PFSK-1 (cell line): ENCODE measurements around the gene CFAP77.

Experiments used
- FOXP2 ChIP-seq: optimal IDR thresholded peaks from 2 replicates; pipeline ENCODE3; 2011; ENCODE audit warnings: borderline replicate concordance, control low read depth, inconsistent platforms; ENCODE audit not compliant: insufficient read depth; ENCODE audit errors: extremely low read length, extremely low read depth
- POLR2AphosphoS5 ChIP-seq: IDR thresholded peaks from 2 replicates; pipeline ENCODE4 v1.6.1; 2012; ENCODE audit warnings: low read depth, mild to moderate bottlenecking, control low read depth, low read length, moderate library complexity
- SIN3A ChIP-seq: IDR thresholded peaks from 2 replicates; pipeline ENCODE4 v1.6.1; 2012; ENCODE audit warnings: mild to moderate bottlenecking, low read length, moderate library complexity, borderline replicate concordance; ENCODE audit not compliant: insufficient read depth
- TAF1 ChIP-seq: IDR thresholded peaks from 2 replicates; pipeline ENCODE4 v1.6.1; 2012; ENCODE audit warnings: low read length, control low read depth, borderline replicate concordance; ENCODE audit not compliant: insufficient read depth
- TF ChIP-seq, protein P1 (sequence below), 2 experiments: IDR thresholded peaks; 2 replicates each; pipeline versions ENCODE4 v1.6.1 to v1.8.0; 2011 to 2012; ENCODE audit warnings: low read depth in 2 of 2, low read length in 2 of 2, control low read depth in 1 of 2, inconsistent platforms in 1 of 2, mild to moderate bottlenecking in 1 of 2, moderate library complexity in 1 of 2; ENCODE audit not compliant: insufficient read depth in 1 of 2

DNA sequence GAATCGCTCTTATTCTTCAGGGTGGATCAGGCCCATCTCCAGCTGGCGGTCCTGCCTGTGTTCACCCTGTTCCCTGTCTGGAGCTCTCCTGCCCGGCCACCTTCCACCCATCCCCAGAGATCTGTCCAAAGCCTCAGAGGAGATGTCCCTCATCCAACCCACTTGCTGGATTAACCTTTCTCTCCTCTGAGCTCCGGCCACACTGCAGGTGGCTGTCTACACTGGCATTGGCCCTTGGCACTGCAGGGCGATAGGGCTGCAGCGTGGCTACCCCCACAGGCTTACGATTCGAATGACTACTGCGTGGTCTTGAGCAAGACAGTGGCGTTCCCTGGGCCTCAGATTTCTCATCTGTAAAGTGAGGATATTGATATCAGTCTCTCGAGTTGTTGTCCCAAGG is 108.6 kb downstream of the CFAP77 start:
- no peak for TF ChIP-seq SIN3A
- TF ChIP-seq FOXP2 = no peak
- TF ChIP-seq, protein P1, sequence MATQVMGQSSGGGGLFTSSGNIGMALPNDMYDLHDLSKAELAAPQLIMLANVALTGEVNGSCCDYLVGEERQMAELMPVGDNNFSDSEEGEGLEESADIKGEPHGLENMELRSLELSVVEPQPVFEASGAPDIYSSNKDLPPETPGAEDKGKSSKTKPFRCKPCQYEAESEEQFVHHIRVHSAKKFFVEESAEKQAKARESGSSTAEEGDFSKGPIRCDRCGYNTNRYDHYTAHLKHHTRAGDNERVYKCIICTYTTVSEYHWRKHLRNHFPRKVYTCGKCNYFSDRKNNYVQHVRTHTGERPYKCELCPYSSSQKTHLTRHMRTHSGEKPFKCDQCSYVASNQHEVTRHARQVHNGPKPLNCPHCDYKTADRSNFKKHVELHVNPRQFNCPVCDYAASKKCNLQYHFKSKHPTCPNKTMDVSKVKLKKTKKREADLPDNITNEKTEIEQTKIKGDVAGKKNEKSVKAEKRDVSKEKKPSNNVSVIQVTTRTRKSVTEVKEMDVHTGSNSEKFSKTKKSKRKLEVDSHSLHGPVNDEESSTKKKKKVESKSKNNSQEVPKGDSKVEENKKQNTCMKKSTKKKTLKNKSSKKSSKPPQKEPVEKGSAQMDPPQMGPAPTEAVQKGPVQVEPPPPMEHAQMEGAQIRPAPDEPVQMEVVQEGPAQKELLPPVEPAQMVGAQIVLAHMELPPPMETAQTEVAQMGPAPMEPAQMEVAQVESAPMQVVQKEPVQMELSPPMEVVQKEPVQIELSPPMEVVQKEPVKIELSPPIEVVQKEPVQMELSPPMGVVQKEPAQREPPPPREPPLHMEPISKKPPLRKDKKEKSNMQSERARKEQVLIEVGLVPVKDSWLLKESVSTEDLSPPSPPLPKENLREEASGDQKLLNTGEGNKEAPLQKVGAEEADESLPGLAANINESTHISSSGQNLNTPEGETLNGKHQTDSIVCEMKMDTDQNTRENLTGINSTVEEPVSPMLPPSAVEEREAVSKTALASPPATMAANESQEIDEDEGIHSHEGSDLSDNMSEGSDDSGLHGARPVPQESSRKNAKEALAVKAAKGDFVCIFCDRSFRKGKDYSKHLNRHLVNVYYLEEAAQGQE (IDR thresholded peaks at IDR 0.05; ENCODE audit: insufficient read depth in 1 of 2, low read depth in 2 of 2, low read length in 2 of 2) = no peak
- TF ChIP-seq TAF1 = no peak
- no peak for TF ChIP-seq POLR2AphosphoS5
